Loucy (cell line): ENCODE data around the gene TJAP1.

Experiments used
- H2AFZ ChIP-seq: fragments of 200-600 bp; sonication (generic); 2 replicates; pipeline ENCODE4 v1.6.0; 2016; ENCODE audit warnings: antibody characterized with exemption, mild to moderate bottlenecking, low read length, moderate library complexity
- H3F3A ChIP-seq: fragments of 200-600 bp; 2 replicates; pipeline ENCODE4 v1.6.0; 2016; ENCODE audit warnings: antibody characterized with exemption, low read depth, mild to moderate bottlenecking
- H3K27me3 ChIP-seq: fragments of 200-600 bp; sonication (generic); 2 replicates; pipeline ENCODE4 v1.6.1; 2014; ENCODE audit warnings: low read length, mild to moderate bottlenecking; ENCODE audit not compliant: insufficient read depth, poor library complexity, severe bottlenecking
- H3K36me3 ChIP-seq: fragments of 200-600 bp; sonication (generic); 2 replicates; pipeline ENCODE4 v1.6.1; 2016; ENCODE audit warnings: low read length; ENCODE audit not compliant: insufficient read depth
- H3K4me1 ChIP-seq: fragments of 200-600 bp; sonication (generic); 2 replicates; pipeline ENCODE4 v1.5.1; 2014; ENCODE audit warnings: low read length, mild to moderate bottlenecking; ENCODE audit not compliant: insufficient read depth, poor library complexity, severe bottlenecking
- H3K4me2 ChIP-seq: fragments of 200-600 bp; sonication (generic); 2 replicates; pipeline ENCODE4 v1.6.0; 2014; ENCODE audit warnings: antibody characterized with exemption, low read length, low read depth, mild to moderate bottlenecking; ENCODE audit not compliant: poor library complexity, severe bottlenecking
- H3K4me3 ChIP-seq: fragments of 200-600 bp; sonication (generic); 2 replicates; pipeline ENCODE4 v1.5.1; 2014; ENCODE audit warnings: low read length, mild to moderate bottlenecking, mixed read lengths; ENCODE audit not compliant: poor library complexity, severe bottlenecking
- H3K79me2 ChIP-seq: fragments of 200-600 bp; sonication (generic); 2 replicates; pipeline ENCODE4 v1.6.1; 2014; ENCODE audit warnings: low read length; ENCODE audit not compliant: insufficient read depth
- H3K9ac ChIP-seq: fragments of 200-600 bp; sonication (generic); 2 replicates; pipeline ENCODE4 v1.6.0; 2014; ENCODE audit warnings: mild to moderate bottlenecking, low read depth, low read length, moderate library complexity; ENCODE audit not compliant: poor library complexity, severe bottlenecking
- H3K9me2 ChIP-seq: fragments of 200-600 bp; sonication (generic); replicated peaks from 2 replicates; pipeline ENCODE4 v1.6.1; 2016; ENCODE audit warnings: low read depth, low read length, mixed read lengths
- H3K9me3 ChIP-seq: fragments of 200-600 bp; sonication (generic); 2 replicates; pipeline ENCODE4 v1.6.1; 2014; ENCODE audit warnings: mild to moderate bottlenecking, antibody characterized with exemption, low read length, low read depth; ENCODE audit not compliant: insufficient read depth
- H4K20me1 ChIP-seq: fragments of 200-600 bp; sonication (generic); 2 replicates; pipeline ENCODE4 v1.6.0; 2014; ENCODE audit warnings: antibody characterized with exemption, low read length, mild to moderate bottlenecking; ENCODE audit not compliant: insufficient read depth, poor library complexity, severe bottlenecking
- EZH2phosphoT487 ChIP-seq: fragments of 200-600 bp; IDR thresholded peaks from 2 replicates; pipeline ENCODE4 v1.6.1; 2018; ENCODE audit warnings: antibody characterized with exemption, mild to moderate bottlenecking, moderate library complexity, borderline replicate concordance
- TF ChIP-seq, protein P1 (sequence below): fragments of 200-600 bp; sonication (generic); conservative IDR thresholded peaks from 2 replicates; pipeline ENCODE4 v1.5.1; 2014; ENCODE audit warnings: mild to moderate bottlenecking, antibody characterized with exemption, low read length

The TJAP1 gene

GRCh38 chr6:43481591-43482236 lies 4.3 kb downstream of the TJAP1 start:
- Histone ChIP-seq H3K4me3 (no peak overlapping the region), H3F3A (no peaks in the 10 kb centered on the region), H4K20me1 (peaks cover 4% of the 10 kb centered on the region), H3K27me3 (no peaks in the 10 kb centered on the region), H3K9me3 (no peaks in the 10 kb centered on the region), H2AFZ (no peak overlapping the region), H3K9ac (no peak overlapping the region), H3K79me2 (peaks cover 36% of the 10 kb centered on the region), H3K36me3 (no peaks in the 10 kb centered on the region), H3K4me1 (peaks cover 34% of the 10 kb centered on the region), H3K4me2 (peak overlapping the region; percentile 26), H3K9me2 (no peaks in the 10 kb centered on the region)
- no peak for TF ChIP-seq EZH2phosphoT487

DNA sequence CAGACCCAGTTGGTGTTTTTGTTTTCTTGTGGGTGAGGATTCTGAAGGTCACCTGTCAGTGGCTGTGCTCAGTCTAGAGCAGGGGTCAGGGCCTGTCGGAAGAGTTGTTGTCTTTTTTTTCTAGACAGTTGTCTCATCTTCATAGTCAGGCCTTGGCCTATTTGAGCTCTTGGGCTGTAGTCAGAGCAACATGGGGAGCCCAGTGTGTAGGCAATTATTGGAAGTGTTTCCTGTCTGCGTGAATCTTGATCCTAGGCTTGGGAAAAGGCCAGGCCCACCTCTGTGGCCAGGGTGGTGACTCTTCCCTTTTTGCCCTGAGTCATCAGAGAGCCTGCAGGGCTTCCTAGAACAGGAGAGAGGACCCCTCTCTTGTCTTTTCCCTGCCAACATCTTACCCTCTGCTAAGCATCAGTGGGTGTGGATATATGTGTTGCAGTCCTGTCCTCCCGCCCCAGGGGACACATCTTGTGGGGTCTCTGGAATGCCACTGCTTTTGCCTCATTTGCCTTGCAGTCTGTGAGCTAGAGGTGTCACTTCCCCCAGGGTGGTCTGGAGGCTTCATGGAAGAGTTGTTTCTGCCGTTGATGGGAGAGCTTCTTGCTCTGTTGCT lies 11.4 kb downstream of the TJAP1 start:
- H3K36me3 ChIP-seq: no peaks in the 10 kb centered on the region
- no peaks in the 10 kb centered on the region for H3F3A ChIP-seq
- H3K9ac ChIP-seq: no peak overlapping the region
- no peak overlapping the region for H3K4me2 ChIP-seq
- H3K4me1 ChIP-seq: no peaks in the 10 kb centered on the region
- no peaks in the 10 kb centered on the region for H3K9me3 ChIP-seq
- TF ChIP-seq EZH2phosphoT487: no peak
- TF ChIP-seq, protein P1, sequence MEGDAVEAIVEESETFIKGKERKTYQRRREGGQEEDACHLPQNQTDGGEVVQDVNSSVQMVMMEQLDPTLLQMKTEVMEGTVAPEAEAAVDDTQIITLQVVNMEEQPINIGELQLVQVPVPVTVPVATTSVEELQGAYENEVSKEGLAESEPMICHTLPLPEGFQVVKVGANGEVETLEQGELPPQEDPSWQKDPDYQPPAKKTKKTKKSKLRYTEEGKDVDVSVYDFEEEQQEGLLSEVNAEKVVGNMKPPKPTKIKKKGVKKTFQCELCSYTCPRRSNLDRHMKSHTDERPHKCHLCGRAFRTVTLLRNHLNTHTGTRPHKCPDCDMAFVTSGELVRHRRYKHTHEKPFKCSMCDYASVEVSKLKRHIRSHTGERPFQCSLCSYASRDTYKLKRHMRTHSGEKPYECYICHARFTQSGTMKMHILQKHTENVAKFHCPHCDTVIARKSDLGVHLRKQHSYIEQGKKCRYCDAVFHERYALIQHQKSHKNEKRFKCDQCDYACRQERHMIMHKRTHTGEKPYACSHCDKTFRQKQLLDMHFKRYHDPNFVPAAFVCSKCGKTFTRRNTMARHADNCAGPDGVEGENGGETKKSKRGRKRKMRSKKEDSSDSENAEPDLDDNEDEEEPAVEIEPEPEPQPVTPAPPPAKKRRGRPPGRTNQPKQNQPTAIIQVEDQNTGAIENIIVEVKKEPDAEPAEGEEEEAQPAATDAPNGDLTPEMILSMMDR: no peak
- no peaks in the 10 kb centered on the region for H3K79me2 ChIP-seq
- no peak overlapping the region for H2AFZ ChIP-seq
- H3K4me3 ChIP-seq: no peak overlapping the region
- peaks cover 4% of the 10 kb centered on the region for H4K20me1 ChIP-seq
- H3K27me3 ChIP-seq: no peaks in the 10 kb centered on the region
- no peaks in the 10 kb centered on the region for H3K9me2 ChIP-seq

DNA sequence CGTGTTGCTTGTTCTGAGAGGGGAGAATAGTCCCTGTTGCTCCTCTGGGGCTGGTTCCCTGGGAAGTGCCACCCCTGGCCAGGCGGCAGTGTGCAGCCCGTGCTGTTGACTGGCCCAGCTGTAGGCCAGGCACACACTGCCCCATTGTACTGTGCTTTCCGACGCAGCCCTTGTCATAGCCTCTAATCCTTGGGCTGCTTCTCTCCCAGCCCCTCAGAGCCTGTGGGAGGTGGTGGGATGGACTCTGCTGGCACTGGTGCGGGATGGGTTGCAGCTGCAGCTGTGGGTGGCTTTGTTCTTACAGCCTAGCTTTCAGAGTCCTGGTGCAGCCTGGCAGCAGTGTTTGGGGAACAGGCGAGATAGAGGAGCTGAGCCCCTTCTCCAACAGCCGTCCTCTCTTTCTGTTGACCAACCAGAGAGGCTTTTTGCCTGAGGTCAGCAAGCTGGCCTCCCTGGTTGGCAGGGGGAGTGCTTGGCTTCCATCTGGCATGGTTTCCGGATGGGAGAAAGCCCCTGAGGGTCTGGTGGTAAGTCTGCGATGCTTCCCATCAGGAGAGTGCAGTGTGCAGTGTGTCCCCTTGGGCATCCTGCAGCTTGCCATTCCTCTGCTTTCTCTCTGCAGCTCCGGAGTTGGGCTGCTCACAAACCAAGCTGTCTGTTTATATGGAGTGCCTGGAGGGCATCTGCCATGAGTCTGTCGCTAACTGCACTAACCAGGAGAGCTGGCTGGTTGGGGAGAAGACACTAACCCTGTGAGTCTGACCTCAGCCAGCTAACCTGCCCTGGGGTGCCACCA lies 12.1 kb downstream of the TJAP1 start:
- no peaks in the 10 kb centered on the region for H3K4me1 ChIP-seq
- H3K9me2 ChIP-seq: no peaks in the 10 kb centered on the region
- H2AFZ ChIP-seq: no peak overlapping the region
- H3K27me3 ChIP-seq: no peaks in the 10 kb centered on the region
- H3K36me3 ChIP-seq: no peaks in the 10 kb centered on the region
- H3K4me3 ChIP-seq: no peak overlapping the region
- TF ChIP-seq, protein P1: no peak
- no peaks in the 10 kb centered on the region for H3K79me2 ChIP-seq
- no peak overlapping the region for H3K9ac ChIP-seq
- H3F3A ChIP-seq: no peaks in the 10 kb centered on the region
- H3K9me3 ChIP-seq: no peaks in the 10 kb centered on the region
- peaks cover 4% of the 10 kb centered on the region for H4K20me1 ChIP-seq
- H3K4me2 ChIP-seq: no peak overlapping the region
